GM12878 (cell line): ENCODE results near the gene NIPSNAP3A. TPM values are rescaled to one million over a fixed set of nuclear protein-coding genes. Genes with fewer than 3 reads are reported as not detected.

Experiments
- ATAC-seq: fragments of 200-7000 bp; cut with Tn5 transposase; 3 replicates; pipeline ENCODE4 v1.9.1; 2020; ENCODE audit warnings: mild to moderate bottlenecking, moderate library complexity
- BruUV-seq: library from RNA; stranded (reverse); fragments of 400-500 nt; replicated peaks from 2 replicates; lab custom pipeline; 2021; lab: Mats Ljungman, UMichigan
- CTCF ChIA-PET: fragments of 300-600 bp; sonication (Branson Sonifier 250); formaldehyde crosslinking; extraction: SDS; loops from one replicate; lab custom pipeline; 2021; ENCODE audit warnings: inconsistent platforms; lab: Yijun Ruan, JAX
- POLR2A ChIA-PET: fragments of 350-600 bp; formaldehyde crosslinking; extraction: SDS; loops from one replicate; lab custom pipeline; 2021; ENCODE audit warnings: inconsistent platforms; lab: Charles Lee
- RAD21 ChIA-PET: fragments of 300-600 bp; sonication (Branson Sonifier 250); formaldehyde crosslinking; loops from one replicate; lab custom pipeline; 2023; ENCODE audit warnings: antibody characterized with exemption; ENCODE audit not compliant: unreplicated experiment; lab: Charles Lee
- SMC1A ChIA-PET: fragments of 300-600 bp; sonication (Branson Sonifier 250); formaldehyde crosslinking; loops from one replicate; lab custom pipeline; 2023; ENCODE audit not compliant: unreplicated experiment, uncharacterized antibody; lab: Charles Lee
- DNase-seq: peaks from one replicate; pipeline ENCODE4 v3.0.0-alpha.2; 2011; ENCODE audit warnings: low read depth, low spot score
- FAIRE-seq: peaks from 3 replicates; lab custom pipeline; 2011; peaks lifted over from hg19 to GRCh38; lab: Jason Lieb, UNC
- H2AFZ ChIP-seq: 2 replicates; pipeline ENCODE4 v1.6.0; 2011; ENCODE audit warnings: low read depth, low read length, control low read depth; ENCODE audit not compliant: control insufficient read depth
- H3K27ac ChIP-seq: 2 replicates; pipeline ENCODE4 v1.5.1; 2011; ENCODE audit warnings: control low read depth; ENCODE audit not compliant: control insufficient read depth, insufficient read depth
- H3K27me3 ChIP-seq, 2 experiments: replicated peaks in 1 of 2; 2 replicates each; pipeline versions ENCODE4 v1.6.0 to v1.6.1; 2011; ENCODE audit warnings: low read length in 1 of 2; ENCODE audit not compliant: control insufficient read depth in 2 of 2, insufficient read depth in 2 of 2
- H3K36me3 ChIP-seq, 2 experiments: 2 replicates each; pipeline ENCODE4 v1.5.1; 2011; ENCODE audit warnings: low read length in 1 of 2; ENCODE audit not compliant: control insufficient read depth in 2 of 2, insufficient read depth in 2 of 2
- H3K4me1 ChIP-seq: 2 replicates; pipeline ENCODE4 v1.6.1; 2011; ENCODE audit warnings: mild to moderate bottlenecking, low read length, moderate library complexity, mixed read lengths; ENCODE audit not compliant: control insufficient read depth, insufficient read depth
- H3K4me2 ChIP-seq: 2 replicates; pipeline ENCODE4 v1.6.0; 2011; ENCODE audit warnings: control low read depth; ENCODE audit not compliant: control insufficient read depth, insufficient read depth
- H3K4me3 ChIP-seq: fragments of 200-600 bp; sonication (generic); 2 replicates; pipeline ENCODE4 v1.5.1; 2016
- H3K79me2 ChIP-seq: 2 replicates; pipeline ENCODE4 v1.6.0; 2011; ENCODE audit warnings: low read length; ENCODE audit not compliant: control insufficient read depth, insufficient read depth
- H3K9ac ChIP-seq: 2 replicates; pipeline ENCODE4 v1.8.0; 2011; ENCODE audit warnings: low read length, control low read depth, mixed read lengths; ENCODE audit not compliant: control insufficient read depth, insufficient read depth
- H3K9me3 ChIP-seq: replicated peaks from 3 replicates; pipeline ENCODE4 v1.5.1; 2011; ENCODE audit warnings: mild to moderate bottlenecking, low read length; ENCODE audit not compliant: control insufficient read depth, insufficient read depth
- H4K20me1 ChIP-seq: 2 replicates; pipeline ENCODE4 v1.6.0; 2011; ENCODE audit not compliant: control insufficient read depth, insufficient read depth
- ASH2L ChIP-seq: fragments of 300-600, 200-600 bp; sonication (generic); IDR thresholded peaks from 2 replicates; pipeline ENCODE4 v1.6.1; 2017; ENCODE audit warnings: low read depth, mild to moderate bottlenecking, borderline replicate concordance
- BHLHE40 ChIP-seq, 2 experiments: fragments of 450-650 bp in 1 of 2; IDR thresholded peaks; 2 replicates each; pipeline ENCODE4 v1.6.1; 2011 to 2017; ENCODE audit warnings: low read depth in 2 of 2, borderline replicate concordance in 1 of 2, improper control_type of control experiment in 1 of 2, low read length in 1 of 2, mild to moderate bottlenecking in 1 of 2
- BMI1 ChIP-seq: fragments of 450-650 bp; IDR thresholded peaks from 2 replicates; pipeline ENCODE4 v1.6.1; 2016; ENCODE audit warnings: mild to moderate bottlenecking, moderate library complexity, borderline replicate concordance
- HDAC6 ChIP-seq: fragments of 200-600 bp; sonication (generic); IDR thresholded peaks from one replicate; pipeline ENCODE4 v1.8.0; 2017; ENCODE audit warnings: antibody characterized with exemption; ENCODE audit not compliant: unreplicated experiment
- MYC ChIP-seq: IDR thresholded peaks from 2 replicates; pipeline ENCODE4 v1.6.1; 2011; ENCODE audit warnings: mild to moderate bottlenecking, low read length, moderate library complexity, inconsistent platforms; ENCODE audit not compliant: insufficient read depth, insufficient replicate concordance, insufficient read length, severe bottlenecking
- NBN ChIP-seq: fragments of 450-650 bp; IDR thresholded peaks from 2 replicates; pipeline ENCODE4 v1.6.1; 2016
- PAX8 ChIP-seq: fragments of 450-650 bp; IDR thresholded peaks from 2 replicates; pipeline ENCODE4 v1.6.1; 2017; ENCODE audit warnings: mild to moderate bottlenecking, moderate library complexity
- RAD51 ChIP-seq: fragments of 450-650 bp; IDR thresholded peaks from 2 replicates; pipeline ENCODE4 v1.6.1; 2016; ENCODE audit warnings: moderate library complexity, mild to moderate bottlenecking, inconsistent platforms
- RBBP5 ChIP-seq: fragments of 200-600 bp; sonication (generic); conservative IDR thresholded peaks from 2 replicates; pipeline ENCODE4 v1.6.1; 2016
- ZNF24 ChIP-seq: fragments of 450-650 bp; IDR thresholded peaks from 2 replicates; pipeline ENCODE4 v1.6.1; 2017; ENCODE audit warnings: antibody characterized with exemption, mild to moderate bottlenecking
- WGBS: methylation state at CpG from one replicate; pipeline ENCODE4 v1.1.6; 2016; ENCODE audit warnings: low lambda C conversion rate; ENCODE audit not compliant: insufficient replicate concordance, insufficient coverage; ENCODE audit errors: missing lambda C conversion rate; 5-methylcytosine and 5-hydroxymethylcytosine counted together
- in situ Hi-C: fragments of 300-500 bp; cut with MboI; formaldehyde crosslinking; loops from 9 replicates; pipeline ENCODE4 v1.14.3; 2018; ENCODE audit warnings: mixed read lengths
- intact Hi-C: fragments of 100-400 bp; cut with micrococcal nuclease; formaldehyde crosslinking; loops from one replicate; pipeline ENCODE4 v1.14.2; 2022; ENCODE audit not compliant: unreplicated experiment
- polyA plus RNA-seq, 11 experiments: library from polyadenylated mRNA; depleted of rRNA in 4 of 11; unstranded in 6 of 11; stranded (reverse) in 5 of 11; fragments of >200 nt; fragmentation: Nextera tagmentation in 4 of 11; fragmentation: Illumina TruSeq in 1 of 11; extraction: Ambion mirVana in 4 of 11; extraction: Trizol in 1 of 11; gene quantifications; 1 replicate in 1 of 11; 2 replicates in 10 of 11; pipeline versions ENCODE4 v1.2.1 to v1.2.3, GENCODE V29; 2011 to 2016; ENCODE audit warnings: inconsistent platforms in 2 of 11, missing spikeins in 2 of 11, low read depth in 1 of 11
- total RNA-seq, 4 experiments: library from RNA; depleted of rRNA in 3 of 4; stranded (reverse); fragments of >200 nt in 3 of 4; fragmentation: Illumina TruSeq in 1 of 4; extraction: Trizol in 1 of 4; gene quantifications; 2 replicates each; pipeline versions ENCODE4 v1.2.1 to v1.2.3, GENCODE V29; 2013 to 2021
- TF ChIP-seq, protein P1 (sequence below): fragments of 450-650 bp; IDR thresholded peaks from 2 replicates; pipeline ENCODE4 v1.6.1; 2018; ENCODE audit warnings: mild to moderate bottlenecking, low read depth, moderate library complexity; ENCODE audit not compliant: partially characterized antibody
- TF ChIP-seq, protein P2 (sequence below), 3 experiments: IDR thresholded peaks in 2 of 3; conservative IDR thresholded peaks in 1 of 3; 2 replicates each; pipeline ENCODE4 v1.5.1; 2011; ENCODE audit warnings: low read depth in 3 of 3, low read length in 3 of 3, mild to moderate bottlenecking in 3 of 3, control low read depth in 2 of 3, moderate library complexity in 2 of 3, inconsistent platforms in 1 of 3, mixed read lengths in 1 of 3; ENCODE audit not compliant: control insufficient read depth in 2 of 3, insufficient read depth in 1 of 3; ENCODE audit errors: extremely low read depth in 1 of 3
- TF ChIP-seq, protein P3 (sequence below): IDR thresholded peaks from 2 replicates; pipeline ENCODE4 v1.6.1; 2012; ENCODE audit warnings: mild to moderate bottlenecking, low read depth, low read length

Gene NIPSNAP3A
- total and polyA plus RNA-seq, 10 of the 15 experiments (the other 5 are each of a cell fraction or from before 2014, with no cell fraction given) = 19.1 to 87.2 (median 34.0) TPM

DNA sequence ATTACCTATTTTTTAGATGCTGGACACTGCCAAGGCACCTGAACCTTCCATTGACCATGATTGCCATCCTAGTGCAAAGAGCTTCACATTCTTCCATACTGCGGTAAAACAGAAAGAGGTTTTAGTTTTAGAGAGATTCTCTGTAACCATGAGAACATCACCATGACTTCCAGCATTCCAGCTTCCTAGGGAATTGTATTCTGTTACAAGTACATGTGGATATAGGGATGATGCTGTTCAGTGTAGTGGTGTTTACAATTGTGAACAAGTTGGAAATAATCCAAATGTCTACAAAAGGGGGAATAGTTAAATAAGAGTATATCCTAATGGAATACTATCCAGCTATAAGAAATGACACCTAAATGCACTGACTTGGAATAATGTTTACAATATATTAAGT lies 38.8 kb downstream of the NIPSNAP3A start (continued):
- TF ChIP-seq, protein P1, sequence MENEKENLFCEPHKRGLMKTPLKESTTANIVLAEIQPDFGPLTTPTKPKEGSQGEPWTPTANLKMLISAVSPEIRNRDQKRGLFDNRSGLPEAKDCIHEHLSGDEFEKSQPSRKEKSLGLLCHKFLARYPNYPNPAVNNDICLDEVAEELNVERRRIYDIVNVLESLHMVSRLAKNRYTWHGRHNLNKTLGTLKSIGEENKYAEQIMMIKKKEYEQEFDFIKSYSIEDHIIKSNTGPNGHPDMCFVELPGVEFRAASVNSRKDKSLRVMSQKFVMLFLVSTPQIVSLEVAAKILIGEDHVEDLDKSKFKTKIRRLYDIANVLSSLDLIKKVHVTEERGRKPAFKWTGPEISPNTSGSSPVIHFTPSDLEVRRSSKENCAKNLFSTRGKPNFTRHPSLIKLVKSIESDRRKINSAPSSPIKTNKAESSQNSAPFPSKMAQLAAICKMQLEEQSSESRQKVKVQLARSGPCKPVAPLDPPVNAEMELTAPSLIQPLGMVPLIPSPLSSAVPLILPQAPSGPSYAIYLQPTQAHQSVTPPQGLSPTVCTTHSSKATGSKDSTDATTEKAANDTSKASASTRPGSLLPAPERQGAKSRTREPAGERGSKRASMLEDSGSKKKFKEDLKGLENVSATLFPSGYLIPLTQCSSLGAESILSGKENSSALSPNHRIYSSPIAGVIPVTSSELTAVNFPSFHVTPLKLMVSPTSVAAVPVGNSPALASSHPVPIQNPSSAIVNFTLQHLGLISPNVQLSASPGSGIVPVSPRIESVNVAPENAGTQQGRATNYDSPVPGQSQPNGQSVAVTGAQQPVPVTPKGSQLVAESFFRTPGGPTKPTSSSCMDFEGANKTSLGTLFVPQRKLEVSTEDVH = no peak

DNA sequence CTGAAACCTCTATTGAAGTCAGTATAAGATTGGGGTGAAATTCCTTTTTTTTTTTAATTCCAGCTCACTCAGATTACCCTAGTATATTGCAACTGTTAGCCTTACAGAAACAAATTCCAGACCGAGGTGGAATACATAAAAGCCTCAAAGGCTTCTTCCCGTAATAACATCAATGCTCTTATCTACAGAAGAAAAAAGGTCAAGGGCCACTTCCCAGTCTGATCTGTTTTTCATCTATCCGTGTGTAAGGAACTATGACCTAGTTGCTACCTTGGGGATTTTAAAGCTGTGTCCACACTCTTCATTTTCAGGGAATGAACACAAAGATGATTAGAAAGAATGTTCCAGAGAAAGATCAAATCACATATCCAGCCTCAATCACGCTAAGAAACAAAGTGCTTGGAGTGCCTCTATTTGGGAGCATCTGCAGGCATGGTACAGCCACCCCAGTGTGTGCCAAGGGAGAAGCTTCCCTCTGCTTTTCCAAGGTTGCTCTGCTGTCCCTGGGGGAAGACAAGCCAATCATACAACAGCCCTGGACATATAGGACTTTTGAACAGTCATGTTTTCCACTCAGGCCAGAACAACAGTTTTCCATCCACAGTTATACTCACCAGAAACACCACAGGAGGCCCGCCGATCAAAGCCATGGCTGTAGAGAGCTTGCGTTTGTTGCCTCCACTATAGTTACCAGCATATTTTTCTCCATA lies 40.0 kb downstream of the NIPSNAP3A start:
- no peaks in the 10 kb centered on the region for H4K20me1 ChIP-seq
- CTCF ChIA-PET = interaction anchor here (0.9 kb wide), 1 partner anchor 630 kb away, joined by 3 read pairs; no protein-coding TSS in a partner anchor
- POLR2A ChIA-PET = interaction anchor here (0.6 kb wide), 1 partner anchor 145 kb away, joined by 9 read pairs; no protein-coding TSS in a partner anchor
- H3K27ac ChIP-seq = no peak overlapping the region
- intact Hi-C loops = no loop called here
- SMC1A ChIA-PET = interaction anchor here (1.9 kb wide), 1 partner anchor 39 kb away, joined by 4 read pairs; the partner anchor contains the start of gene NIPSNAP3A
- no peak for FAIRE-seq
- H2AFZ ChIP-seq = no peak overlapping the region
- no peaks in the 10 kb centered on the region for H3K36me3 ChIP-seq
- RAD21 ChIA-PET = no interaction called here
- no peak overlapping the region for H3K9ac ChIP-seq
- H3K27me3 ChIP-seq = no peaks in the 10 kb centered on the region
- H3K4me2 ChIP-seq = no peak overlapping the region
- no peaks in the 10 kb centered on the region for H3K79me2 ChIP-seq
- ATAC-seq = no peak
- 71% methylated on average over 7 of the region's 7 CpGs for WGBS
- H3K9me3 ChIP-seq = no peaks in the 10 kb centered on the region
- no peak overlapping the region for H3K4me3 ChIP-seq
- no TSS peak for BruUV-seq
- no peak for DNase-seq
- in situ Hi-C loops = no loop called here
- no peaks in the 10 kb centered on the region; the same call in 1 of the 2 replicates for H3K4me1 ChIP-seq
- no peak for TF ChIP-seq ZNF24
- TF ChIP-seq HDAC6 = no peak
- no peak for TF ChIP-seq PAX8
- TF ChIP-seq, protein P2, sequence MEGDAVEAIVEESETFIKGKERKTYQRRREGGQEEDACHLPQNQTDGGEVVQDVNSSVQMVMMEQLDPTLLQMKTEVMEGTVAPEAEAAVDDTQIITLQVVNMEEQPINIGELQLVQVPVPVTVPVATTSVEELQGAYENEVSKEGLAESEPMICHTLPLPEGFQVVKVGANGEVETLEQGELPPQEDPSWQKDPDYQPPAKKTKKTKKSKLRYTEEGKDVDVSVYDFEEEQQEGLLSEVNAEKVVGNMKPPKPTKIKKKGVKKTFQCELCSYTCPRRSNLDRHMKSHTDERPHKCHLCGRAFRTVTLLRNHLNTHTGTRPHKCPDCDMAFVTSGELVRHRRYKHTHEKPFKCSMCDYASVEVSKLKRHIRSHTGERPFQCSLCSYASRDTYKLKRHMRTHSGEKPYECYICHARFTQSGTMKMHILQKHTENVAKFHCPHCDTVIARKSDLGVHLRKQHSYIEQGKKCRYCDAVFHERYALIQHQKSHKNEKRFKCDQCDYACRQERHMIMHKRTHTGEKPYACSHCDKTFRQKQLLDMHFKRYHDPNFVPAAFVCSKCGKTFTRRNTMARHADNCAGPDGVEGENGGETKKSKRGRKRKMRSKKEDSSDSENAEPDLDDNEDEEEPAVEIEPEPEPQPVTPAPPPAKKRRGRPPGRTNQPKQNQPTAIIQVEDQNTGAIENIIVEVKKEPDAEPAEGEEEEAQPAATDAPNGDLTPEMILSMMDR (IDR thresholded peaks at IDR 0.05 in 2 of 3, conservative IDR thresholded peaks at IDR 0.05 in 1 of 3; ENCODE audit: control insufficient read depth in 2 of 3, extremely low read depth in 1 of 3, insufficient read depth in 1 of 3, low read depth in 3 of 3, low read length in 3 of 3) = no peak
- TF ChIP-seq RBBP5 = no peak
- TF ChIP-seq, protein P3, sequence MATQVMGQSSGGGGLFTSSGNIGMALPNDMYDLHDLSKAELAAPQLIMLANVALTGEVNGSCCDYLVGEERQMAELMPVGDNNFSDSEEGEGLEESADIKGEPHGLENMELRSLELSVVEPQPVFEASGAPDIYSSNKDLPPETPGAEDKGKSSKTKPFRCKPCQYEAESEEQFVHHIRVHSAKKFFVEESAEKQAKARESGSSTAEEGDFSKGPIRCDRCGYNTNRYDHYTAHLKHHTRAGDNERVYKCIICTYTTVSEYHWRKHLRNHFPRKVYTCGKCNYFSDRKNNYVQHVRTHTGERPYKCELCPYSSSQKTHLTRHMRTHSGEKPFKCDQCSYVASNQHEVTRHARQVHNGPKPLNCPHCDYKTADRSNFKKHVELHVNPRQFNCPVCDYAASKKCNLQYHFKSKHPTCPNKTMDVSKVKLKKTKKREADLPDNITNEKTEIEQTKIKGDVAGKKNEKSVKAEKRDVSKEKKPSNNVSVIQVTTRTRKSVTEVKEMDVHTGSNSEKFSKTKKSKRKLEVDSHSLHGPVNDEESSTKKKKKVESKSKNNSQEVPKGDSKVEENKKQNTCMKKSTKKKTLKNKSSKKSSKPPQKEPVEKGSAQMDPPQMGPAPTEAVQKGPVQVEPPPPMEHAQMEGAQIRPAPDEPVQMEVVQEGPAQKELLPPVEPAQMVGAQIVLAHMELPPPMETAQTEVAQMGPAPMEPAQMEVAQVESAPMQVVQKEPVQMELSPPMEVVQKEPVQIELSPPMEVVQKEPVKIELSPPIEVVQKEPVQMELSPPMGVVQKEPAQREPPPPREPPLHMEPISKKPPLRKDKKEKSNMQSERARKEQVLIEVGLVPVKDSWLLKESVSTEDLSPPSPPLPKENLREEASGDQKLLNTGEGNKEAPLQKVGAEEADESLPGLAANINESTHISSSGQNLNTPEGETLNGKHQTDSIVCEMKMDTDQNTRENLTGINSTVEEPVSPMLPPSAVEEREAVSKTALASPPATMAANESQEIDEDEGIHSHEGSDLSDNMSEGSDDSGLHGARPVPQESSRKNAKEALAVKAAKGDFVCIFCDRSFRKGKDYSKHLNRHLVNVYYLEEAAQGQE = no peak
- no peak for TF ChIP-seq RAD51
- TF ChIP-seq NBN = no peak
- TF ChIP-seq BHLHE40 (IDR thresholded peaks at IDR 0.05; ENCODE audit: borderline replicate concordance in 1 of 2, low read depth in 2 of 2, low read length in 1 of 2) = no peak
- no peak for TF ChIP-seq ASH2L
- TF ChIP-seq MYC = no peak
- TF ChIP-seq BMI1 = no peak
